Mucosa of gallbladder (tissue), 1 donor: Measurements from ENCODE around the gene CHMP4B. TPM values are rescaled to one million over a fixed set of nuclear protein-coding genes. Genes with fewer than 3 reads are reported as not detected.

ENCODE experiments used
- DNase-seq: peaks from one replicate; pipeline ENCODE4 v3.0.0-alpha.2; 2020; ENCODE audit warnings: low spot score
- total RNA-seq: library from RNA; stranded (reverse); gene quantifications from one replicate; pipeline ENCODE4 v1.2.1, GENCODE V29; 2021
- donor health status: DM: no; HTN: no; CAD: no.

Gene CHMP4B
- total RNA-seq, 1 donor from 2014 or later = 117 TPM

GRCh38 chr20:33839591-33839990 is 28.4 kb downstream of the CHMP4B start:
- peak; percentile 25 for DNase-seq

GRCh38 chr20:33840160-33840559 is 29.0 kb downstream of the CHMP4B start:
- DNase-seq = no peak

DNA sequence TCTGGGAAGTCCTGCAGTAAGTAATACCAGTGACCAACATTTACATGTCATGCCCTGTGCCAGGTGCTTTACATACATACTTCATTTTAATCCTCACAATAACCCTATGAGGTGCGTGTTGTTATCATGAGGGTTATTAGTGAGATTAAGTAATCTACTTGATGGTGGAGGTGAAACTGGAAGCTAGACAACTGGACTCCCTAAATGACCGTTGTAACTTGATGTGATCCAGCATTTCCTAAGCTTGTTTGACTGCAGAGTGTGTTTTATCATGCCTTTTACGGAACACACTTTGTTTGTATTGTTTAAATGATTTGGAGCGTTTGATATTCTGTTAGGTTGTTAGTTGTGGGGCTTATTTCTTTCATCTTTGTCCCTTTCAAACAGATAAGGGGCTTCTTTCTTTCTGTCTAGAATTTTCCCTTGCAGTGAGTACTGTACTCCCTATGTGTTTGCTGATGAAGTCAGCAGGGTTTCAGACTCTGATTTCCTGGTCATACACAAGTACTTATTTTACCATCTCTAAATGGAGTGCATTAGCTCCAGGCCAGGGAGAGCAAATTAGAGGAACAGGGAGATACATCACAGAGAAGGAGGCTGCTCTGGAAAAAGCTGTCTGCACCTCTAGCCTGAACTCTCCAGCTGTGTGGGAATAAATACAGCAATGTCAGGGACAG is 29.7 kb downstream of the CHMP4B start:
- DNase-seq = no peak

DNA sequence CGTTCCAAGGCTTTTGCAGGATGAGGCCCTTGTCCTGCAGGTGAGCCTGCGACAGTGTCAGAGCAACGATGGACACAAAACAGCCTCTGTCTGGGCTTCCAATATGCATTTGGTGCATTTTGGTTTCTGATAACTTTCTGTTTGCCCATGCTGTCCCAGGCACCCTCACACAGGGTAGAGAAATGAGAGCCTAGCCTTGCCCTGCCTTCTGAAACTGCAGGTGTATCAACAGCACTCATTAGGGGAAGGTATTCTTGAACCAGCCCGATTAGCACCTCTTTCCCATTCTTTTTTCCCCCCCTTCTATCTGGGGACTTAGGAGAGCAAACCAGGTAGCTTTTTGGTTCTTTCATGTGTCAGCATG is 30.3 kb downstream of the CHMP4B start:
- DNase-seq = no peak

GRCh38 chr20:33842346-33842745 is 31.2 kb downstream of the CHMP4B start:
- DNase-seq = no peak

DNA sequence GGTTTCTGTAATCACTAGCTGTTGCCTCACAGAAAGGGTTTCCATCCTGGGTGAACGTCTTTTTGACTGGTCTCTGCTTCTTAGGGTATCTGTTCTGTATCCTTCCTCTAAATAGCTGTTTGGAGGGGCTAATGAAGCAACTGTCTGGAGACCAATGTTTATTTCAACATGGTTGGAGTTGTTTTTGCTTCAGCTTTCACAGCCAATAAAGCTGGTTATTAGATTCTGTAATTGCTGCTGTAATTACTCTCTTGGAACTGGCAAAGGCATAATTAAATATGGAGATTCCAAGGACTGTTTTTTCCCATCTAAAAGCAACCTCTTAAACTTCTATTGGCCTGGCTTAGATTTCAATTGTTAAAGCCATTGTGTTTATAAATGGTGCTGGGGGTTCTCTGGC is 31.9 kb downstream of the CHMP4B start:
- no peak for DNase-seq

DNA sequence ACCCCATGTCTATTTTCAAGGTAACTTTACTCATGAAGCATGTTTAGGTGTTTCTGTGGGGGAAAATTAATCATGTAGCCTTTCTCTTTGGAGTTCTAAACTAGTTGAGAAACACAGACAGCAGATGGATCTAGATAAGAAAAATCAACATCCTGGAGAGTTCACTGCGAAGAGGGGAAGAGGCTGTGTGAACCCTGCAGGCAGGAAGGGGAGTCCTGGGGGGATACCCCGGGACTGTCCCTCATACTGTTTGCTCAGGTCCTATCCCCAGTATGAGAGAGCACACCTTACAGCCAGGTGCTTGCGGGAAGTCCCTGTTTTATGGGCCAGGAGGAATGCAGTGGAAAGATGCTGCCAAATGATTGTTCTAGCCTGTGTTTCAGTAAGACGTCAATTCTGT is 32.7 kb downstream of the CHMP4B start:
- DNase-seq = no peak

DNA sequence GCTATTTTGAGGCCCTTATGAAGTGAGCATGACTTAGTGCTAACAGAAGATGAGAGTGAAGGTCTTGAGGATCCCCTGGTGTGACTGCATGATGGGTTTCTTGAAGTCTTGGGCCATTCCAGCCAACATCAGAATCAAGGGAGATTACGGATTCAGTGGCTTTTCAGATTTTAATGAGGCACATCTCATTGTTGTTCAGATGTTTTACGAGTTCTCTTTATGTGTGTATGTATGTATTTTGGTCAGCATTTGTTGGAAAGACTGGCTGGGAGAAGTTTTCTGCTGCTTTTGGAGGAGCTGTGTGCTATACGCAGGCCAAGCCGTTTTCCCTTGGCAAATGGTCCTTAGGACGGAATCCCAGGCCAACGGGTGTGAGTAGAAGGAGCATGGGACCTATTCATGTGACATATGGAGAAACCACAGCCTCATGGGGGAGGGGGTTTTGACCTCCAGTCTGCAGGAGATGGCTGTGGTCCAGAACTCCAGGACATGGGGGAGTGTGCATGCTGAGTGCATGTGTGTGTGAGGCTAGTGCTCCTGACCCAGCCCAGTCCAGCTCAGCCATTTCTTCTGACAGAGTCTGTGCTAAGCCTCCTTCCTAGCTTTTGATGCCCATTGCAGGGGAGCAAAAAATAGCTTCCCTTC is 35.3 kb downstream of the CHMP4B start:
- no peak for DNase-seq

GRCh38 chr20:33847006-33847405 is 35.9 kb downstream of the CHMP4B start:
- DNase-seq = no peak

- no peak for DNase-seq
These were observed 37.2 kb downstream of the CHMP4B start for GRCh38 chr20:33848391-33848790.

DNA sequence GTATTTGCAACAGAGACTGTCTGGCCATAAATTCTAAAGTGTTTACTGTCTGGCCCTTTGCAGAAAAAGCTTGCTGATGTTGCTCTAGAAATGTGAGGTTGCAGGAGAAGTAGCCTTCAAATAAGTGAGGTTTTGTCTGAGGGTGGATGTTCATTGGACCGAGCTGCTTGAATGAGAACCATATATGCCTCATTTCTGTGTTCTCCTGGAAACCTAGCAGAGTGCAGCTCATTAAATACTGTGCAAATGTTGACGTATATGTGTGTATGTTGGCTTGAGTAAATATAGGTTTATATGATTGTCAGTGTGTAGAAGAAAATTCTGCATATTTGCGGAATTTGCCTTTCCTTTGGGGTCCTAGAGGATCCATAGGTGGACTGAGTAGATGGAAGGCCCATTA is 39.0 kb downstream of the CHMP4B start:
- DNase-seq = no peak

GRCh38 chr20:33851842-33852466 is 40.8 kb downstream of the CHMP4B start:
- DNase-seq = no peak

GRCh38 chr20:33852626-33853506 is 41.7 kb downstream of the CHMP4B start:
- DNase-seq = no peak

GRCh38 chr20:33853507-33853813 is 42.3 kb downstream of the CHMP4B start:
- DNase-seq = no peak

- DNase-seq = no peak
These were observed 46.8 kb downstream of the CHMP4B start for GRCh38 chr20:33857722-33858563.

DNA sequence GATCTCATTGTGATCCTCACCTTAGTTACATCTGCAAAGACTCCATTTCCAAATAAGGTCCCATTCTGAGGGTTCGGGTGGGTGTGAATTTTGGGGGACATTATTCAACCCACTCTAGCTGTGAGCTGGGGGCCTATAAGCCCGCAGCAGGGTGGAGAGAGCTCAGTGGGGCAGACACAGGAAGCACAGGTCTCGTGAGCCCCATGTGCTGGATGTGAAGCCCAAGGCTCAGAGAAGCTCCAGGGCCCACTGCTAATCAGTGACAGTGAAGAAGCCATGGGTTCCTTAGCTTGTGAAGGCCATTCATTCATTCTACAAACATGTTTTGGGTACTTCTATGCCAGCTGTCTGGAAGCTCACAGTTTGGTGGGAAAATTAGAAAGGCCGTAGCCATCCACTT is 47.5 kb downstream of the CHMP4B start:
- no peak for DNase-seq

DNA sequence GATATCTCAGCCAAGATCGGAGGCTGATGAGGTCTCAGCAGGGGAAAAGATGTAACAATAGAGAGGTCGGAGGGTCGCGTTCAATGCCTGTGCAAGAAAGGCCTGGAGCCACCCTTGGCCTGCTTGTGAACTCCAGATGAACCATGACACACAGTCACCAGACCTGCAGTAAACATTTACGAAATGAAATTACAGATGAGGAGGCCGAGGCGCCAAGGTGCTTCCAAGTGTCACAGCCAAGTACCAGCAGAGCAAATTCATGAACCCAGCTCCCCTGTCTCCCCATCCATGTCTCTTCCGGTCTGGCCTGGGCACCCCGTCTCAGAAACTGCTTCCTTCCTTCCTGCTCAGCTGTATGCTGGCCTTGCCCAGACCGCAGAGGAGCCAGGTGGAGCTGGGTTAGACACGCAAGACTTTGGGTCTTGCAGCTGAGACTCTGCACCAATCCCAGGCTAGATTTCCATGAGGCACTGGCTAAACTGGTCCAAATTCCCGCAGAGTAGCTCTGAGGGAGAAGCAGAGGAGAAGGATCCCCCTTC is 48.1 kb downstream of the CHMP4B start:
- peak; percentile 12 for DNase-seq

DNA sequence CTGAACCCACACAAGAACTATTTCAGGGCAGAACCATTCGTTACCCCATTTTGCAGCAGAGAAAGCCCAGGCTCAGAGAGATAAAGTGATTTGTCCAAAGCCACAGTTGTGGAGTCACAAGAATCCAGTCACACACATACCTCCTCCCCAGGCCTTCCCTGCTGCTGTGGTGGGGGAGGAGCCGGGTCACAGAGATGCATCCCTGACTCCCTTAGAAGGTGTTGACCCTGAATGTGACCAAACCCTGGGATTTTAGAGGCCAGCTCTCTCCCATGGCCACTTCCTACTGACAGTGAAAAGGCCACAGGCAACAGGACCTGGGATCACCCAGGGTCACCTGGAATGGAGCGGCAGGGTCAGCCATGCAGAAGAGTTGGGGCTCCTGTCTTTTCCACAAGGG is 48.6 kb downstream of the CHMP4B start:
- DNase-seq = no peak

DNA sequence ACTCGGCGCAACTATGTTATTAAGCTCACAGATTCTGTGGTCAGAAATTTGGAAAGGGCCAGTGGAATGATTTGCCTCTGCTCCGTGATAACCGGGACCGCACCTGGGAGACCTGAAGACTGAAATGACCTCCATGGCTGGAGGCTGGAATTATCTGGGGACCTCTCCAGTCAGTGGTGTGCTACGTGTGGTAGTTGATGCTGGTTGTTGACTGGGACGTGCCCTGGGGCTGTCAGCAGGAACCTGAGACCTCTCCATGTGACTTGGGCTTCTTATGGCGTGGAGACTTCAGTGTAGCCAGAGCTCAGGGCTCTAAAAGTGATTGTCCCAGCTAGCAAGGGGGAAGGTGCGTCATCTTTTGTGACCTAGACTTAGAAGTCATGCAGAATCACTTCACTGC is 50.3 kb downstream of the CHMP4B start:
- DNase-seq = no peak

DNA sequence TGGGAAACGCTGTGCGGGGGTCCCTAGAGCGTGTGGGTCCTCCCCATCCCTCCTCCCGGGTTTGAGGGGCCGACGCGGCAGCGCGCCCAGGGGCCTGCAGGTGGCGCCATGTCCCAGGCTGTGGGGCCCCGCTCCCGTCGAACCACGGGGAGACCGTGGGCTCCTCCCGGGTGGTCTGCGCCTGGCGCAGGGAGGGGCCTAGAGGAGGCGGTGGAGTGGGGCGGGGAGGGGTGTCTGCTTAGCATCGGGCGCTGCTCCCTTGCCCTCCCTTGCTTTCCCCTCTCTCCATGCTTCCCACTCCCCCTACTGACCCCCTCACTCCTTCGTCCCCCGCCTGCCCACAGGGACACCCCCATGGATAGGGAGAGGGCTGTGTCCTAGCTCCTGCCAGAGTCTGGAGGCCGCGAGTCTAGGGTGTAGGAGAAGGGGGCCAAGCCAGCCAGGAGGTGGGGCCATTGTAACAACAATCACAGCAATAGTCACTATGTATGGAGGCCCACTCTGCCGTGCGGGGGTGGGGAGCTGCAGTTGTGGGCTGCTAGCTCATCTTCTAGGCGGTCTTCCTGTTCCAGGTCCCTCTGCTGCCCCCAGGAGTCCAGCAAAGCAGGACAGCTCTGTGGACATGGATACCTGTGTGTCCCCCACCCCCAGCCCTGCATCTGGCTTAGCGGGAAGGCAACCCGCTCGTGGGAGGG is 51.7 kb downstream of the CHMP4B start:
- DNase-seq = peak; percentile 21
